H1 (cell line): ENCODE data around the gene ABHD15.

Experiments used
- ATF3 ChIP-seq: IDR thresholded peaks from 2 replicates; pipeline ENCODE4 v1.6.1; 2011; ENCODE audit warnings: low read depth, mild to moderate bottlenecking, low read length; ENCODE audit not compliant: insufficient read depth
- CTCF ChIP-seq, 3 experiments: IDR thresholded peaks; 1 replicate in 2 of 3; 2 replicates in 1 of 3; pipeline versions ENCODE4 v1.5.1 to v1.6.1; 2011; ENCODE audit warnings: low read length in 3 of 3, mild to moderate bottlenecking in 3 of 3, inconsistent platforms in 2 of 3, low read depth in 1 of 3, moderate library complexity in 1 of 3; ENCODE audit not compliant: insufficient read depth in 1 of 3; ENCODE audit errors: control extremely low read depth in 1 of 3
- EZH2 ChIP-seq: fragments of 200-600 bp; sonication (generic); IDR thresholded peaks from 2 replicates; pipeline ENCODE4 v1.7.1; 2012; ENCODE audit warnings: low read depth, mild to moderate bottlenecking, moderate library complexity, low read length, inconsistent platforms; ENCODE audit not compliant: severe bottlenecking
- GABPA ChIP-seq: IDR thresholded peaks from 2 replicates; pipeline ENCODE4 v1.6.1; 2011; ENCODE audit warnings: mild to moderate bottlenecking, low read length, moderate library complexity, borderline replicate concordance; ENCODE audit not compliant: insufficient read depth
- JUN ChIP-seq: IDR thresholded peaks from 2 replicates; pipeline ENCODE4 v1.6.1; 2011; ENCODE audit warnings: low read depth, mild to moderate bottlenecking, improper control_type of control experiment, low read length
- JUND ChIP-seq: IDR thresholded peaks from 2 replicates; pipeline ENCODE4 v1.6.1; 2011; ENCODE audit warnings: mild to moderate bottlenecking, improper control_type of control experiment, low read length
- PHF8 ChIP-seq: fragments of 200-600 bp; sonication (generic); conservative IDR thresholded peaks from 2 replicates; pipeline ENCODE4 v1.7.1; 2012; ENCODE audit warnings: low read depth, mild to moderate bottlenecking, inconsistent platforms, low read length, moderate library complexity
- POLR2A ChIP-seq, 2 experiments: IDR thresholded peaks; 1 replicate in 1 of 2; 2 replicates in 1 of 2; pipeline ENCODE4 v1.6.1; 2011; ENCODE audit warnings: low read depth in 2 of 2, low read length in 2 of 2, mild to moderate bottlenecking in 2 of 2; ENCODE audit errors: control extremely low read depth in 1 of 2
- POLR2AphosphoS5 ChIP-seq: IDR thresholded peaks from 2 replicates; pipeline ENCODE4 v1.6.1; 2011; ENCODE audit warnings: low read depth, low read length

- TF ChIP-seq CTCF (IDR thresholded peaks at IDR 0.05; ENCODE audit: control extremely low read depth in 1 of 3, insufficient read depth in 1 of 3, low read depth in 1 of 3, low read length in 3 of 3) (peak; percentile 75 to 85 (median 80)), JUN (no peak), POLR2A (IDR thresholded peaks at IDR 0.05; ENCODE audit: control extremely low read depth in 1 of 2, low read depth in 2 of 2, low read length in 2 of 2) (peak in 1 of 2 experiments; percentile 44; a peak in 1 of 3 replicates), JUND (no peak), POLR2AphosphoS5 (peak; percentile 60; the same call in 1 of the 2 replicates), ATF3 (no peak), GABPA (0 out of 2 replicates have a peak, but pooled peaks have one; percentile 42), EZH2 (no peak), PHF8 (no peak)
Measured at GRCh38 chr17:29613352-29613837, 46.6 kb upstream of the ABHD15 start.
